ENCODE results near the gene PSMB8.

DNA sequence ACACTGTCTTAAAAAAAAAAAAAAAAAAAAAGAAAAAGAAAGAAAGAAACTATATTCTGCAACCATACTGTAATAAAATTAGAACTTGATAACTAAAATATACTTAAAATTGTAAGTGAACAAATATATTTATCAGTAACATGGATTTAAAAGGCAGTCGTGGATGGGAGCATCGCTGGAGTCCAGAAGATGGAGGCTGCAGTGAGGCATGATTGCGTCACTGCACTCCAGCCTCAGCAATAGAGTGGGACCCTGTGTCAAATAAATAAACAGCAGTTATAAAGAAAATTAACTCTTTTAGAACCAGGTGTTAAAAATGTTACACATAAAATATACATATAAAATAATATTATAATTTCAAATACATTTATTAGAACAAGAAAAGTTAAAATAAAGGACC is 18.9 kb upstream of the PSMB8 start:
- TF ChIP-seq POLR2A (IDR thresholded peaks at IDR 0.05; ENCODE audit: control extremely low read depth in 1 of 2, low read depth in 2 of 2, low read length in 2 of 2) (no peak), CTCF (IDR thresholded peaks at IDR 0.05; ENCODE audit: control extremely low read depth in 1 of 3, insufficient read depth in 1 of 3, low read depth in 1 of 3, low read length in 3 of 3) (no peak)
